Mesothelial cell of epicardium (in vitro differentiated cells): Measurements from ENCODE around the gene AIFM2. TPM values are rescaled to one million over a fixed set of nuclear protein-coding genes. Genes with fewer than 3 reads are reported as not detected.

Experiments used
- DNase-seq, 2 experiments: peaks; one replicate each; pipeline ENCODE4 v3.0.0; 2021; ENCODE audit warnings: low spot score in 2 of 2; ENCODE audit not compliant: unreplicated experiment in 2 of 2
- H3K27ac Mint-ChIP-seq: 2 replicates; pipeline ENCODE4 v1.8.0; 2021; ENCODE audit warnings: mixed read lengths
- H3K27me3 Mint-ChIP-seq: 2 replicates; pipeline ENCODE4 v1.8.0; 2021; ENCODE audit warnings: low read depth, mixed read lengths
- H3K36me3 Mint-ChIP-seq: 2 replicates; pipeline ENCODE4 v1.8.0; 2021; ENCODE audit warnings: mixed read lengths
- H3K4me1 Mint-ChIP-seq: 2 replicates; pipeline ENCODE4 v1.8.0; 2021; ENCODE audit warnings: mixed read lengths
- H3K4me3 Mint-ChIP-seq: 2 replicates; pipeline ENCODE4 v1.8.0; 2021; ENCODE audit warnings: mild to moderate bottlenecking, moderate library complexity, mixed read lengths
- H3K9me3 Mint-ChIP-seq: 2 replicates; pipeline ENCODE4 v1.8.0; 2021; ENCODE audit warnings: mixed read lengths
- total RNA-seq: library from RNA; stranded (reverse); gene quantifications from 3 replicates; pipeline ENCODE4 v1.2.1, GENCODE V29; 2021
- TF ChIP-seq, protein P1 (sequence below): fragments of 200-600 bp; sonication (generic); IDR thresholded peaks from one replicate; pipeline ENCODE4 v1.5.0; 2021; ENCODE audit warnings: antibody characterized with exemption; ENCODE audit not compliant: unreplicated experiment

Gene AIFM2
- total RNA-seq, 1 donor from 2014 or later = 10.4 TPM

DNA sequence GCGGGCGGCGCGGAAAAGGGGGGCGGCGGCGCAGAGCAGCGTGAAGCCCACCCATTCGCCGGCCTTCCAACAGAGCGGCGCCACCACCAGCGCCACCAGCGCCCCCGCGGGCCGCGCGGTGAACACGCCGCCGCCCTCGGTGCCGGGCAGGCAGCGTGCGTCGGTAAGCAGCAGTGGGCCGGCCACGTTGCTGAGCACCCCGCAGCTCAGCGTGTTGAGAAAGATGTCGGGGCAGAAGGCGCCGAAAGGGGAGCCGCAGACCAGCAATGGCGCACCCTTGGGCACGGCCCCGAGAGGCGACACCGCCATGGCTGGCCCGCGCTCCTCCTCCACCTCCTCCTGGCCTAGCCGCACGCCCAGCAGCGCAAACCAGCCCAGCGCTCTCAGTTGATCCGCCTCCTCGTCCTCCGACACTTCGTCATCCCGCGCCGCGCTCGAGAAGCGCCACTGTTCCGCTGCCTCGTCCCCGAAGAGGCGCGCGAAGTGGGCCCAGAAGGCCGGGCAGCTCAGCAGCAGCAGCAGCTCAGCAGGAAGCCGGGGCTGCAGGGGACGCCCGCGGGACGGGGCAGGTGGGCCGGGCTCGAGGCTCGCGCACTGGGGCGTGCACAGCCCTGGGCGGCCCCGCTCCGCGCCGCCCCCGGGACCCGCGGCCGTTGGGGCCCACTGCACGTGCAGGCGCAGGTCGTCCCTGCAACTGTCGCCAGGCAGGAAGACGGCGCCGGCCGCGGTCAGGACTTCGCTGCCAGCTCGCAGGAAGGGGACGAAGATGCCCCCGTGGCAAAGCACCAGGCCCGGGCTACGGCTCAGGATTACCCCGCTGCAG is 13.3 kb upstream of the AIFM2 start:
- TF ChIP-seq, protein P1, sequence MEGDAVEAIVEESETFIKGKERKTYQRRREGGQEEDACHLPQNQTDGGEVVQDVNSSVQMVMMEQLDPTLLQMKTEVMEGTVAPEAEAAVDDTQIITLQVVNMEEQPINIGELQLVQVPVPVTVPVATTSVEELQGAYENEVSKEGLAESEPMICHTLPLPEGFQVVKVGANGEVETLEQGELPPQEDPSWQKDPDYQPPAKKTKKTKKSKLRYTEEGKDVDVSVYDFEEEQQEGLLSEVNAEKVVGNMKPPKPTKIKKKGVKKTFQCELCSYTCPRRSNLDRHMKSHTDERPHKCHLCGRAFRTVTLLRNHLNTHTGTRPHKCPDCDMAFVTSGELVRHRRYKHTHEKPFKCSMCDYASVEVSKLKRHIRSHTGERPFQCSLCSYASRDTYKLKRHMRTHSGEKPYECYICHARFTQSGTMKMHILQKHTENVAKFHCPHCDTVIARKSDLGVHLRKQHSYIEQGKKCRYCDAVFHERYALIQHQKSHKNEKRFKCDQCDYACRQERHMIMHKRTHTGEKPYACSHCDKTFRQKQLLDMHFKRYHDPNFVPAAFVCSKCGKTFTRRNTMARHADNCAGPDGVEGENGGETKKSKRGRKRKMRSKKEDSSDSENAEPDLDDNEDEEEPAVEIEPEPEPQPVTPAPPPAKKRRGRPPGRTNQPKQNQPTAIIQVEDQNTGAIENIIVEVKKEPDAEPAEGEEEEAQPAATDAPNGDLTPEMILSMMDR = peak; percentile 51
- Mint-ChIP-seq H3K9me3 (no peaks in the 10 kb centered on the region), H3K36me3 (peaks cover 10% of the 10 kb centered on the region), H3K27ac (peak overlapping the region; percentile 98), H3K4me3 (peak overlapping the region; percentile 89), H3K4me1 (peaks cover 19% of the 10 kb centered on the region), H3K27me3 (no peaks in the 10 kb centered on the region)
- DNase-seq = peak; percentile 50 to 76

DNA sequence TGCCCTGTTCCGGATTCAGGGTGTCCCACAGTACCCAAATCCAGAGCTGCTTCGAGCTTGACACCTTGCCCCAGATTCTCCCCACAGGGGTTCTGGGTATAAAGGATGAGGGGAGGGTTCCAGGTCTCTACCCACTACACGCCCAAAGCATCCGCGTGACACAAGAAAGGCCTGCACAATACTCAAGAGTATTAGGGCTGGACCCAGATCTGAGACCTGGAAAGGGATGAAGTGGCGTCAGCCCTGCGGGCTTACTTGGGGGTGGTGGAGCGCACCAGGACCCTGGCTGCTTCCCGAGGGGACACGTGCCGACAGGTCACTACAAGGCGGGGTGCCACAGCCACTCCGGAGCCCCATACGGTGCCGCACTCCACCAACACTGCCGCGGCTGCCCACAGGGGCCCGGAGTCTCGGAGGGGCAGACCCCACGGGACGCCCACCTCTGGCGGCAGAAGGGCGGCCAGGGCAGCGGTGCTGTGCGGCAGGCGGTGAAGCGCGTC is 12.6 kb upstream of the AIFM2 start:
- no peak for DNase-seq
- no peaks in the 10 kb centered on the region for H3K27me3 Mint-ChIP-seq
- peaks cover 9% of the 10 kb centered on the region for H3K36me3 Mint-ChIP-seq
- H3K27ac Mint-ChIP-seq = peak overlapping the region; percentile 87
- peaks cover 19% of the 10 kb centered on the region for H3K4me1 Mint-ChIP-seq
- TF ChIP-seq, protein P1 = no peak
- H3K4me3 Mint-ChIP-seq = peak overlapping the region; percentile 72
- H3K9me3 Mint-ChIP-seq = no peaks in the 10 kb centered on the region

DNA sequence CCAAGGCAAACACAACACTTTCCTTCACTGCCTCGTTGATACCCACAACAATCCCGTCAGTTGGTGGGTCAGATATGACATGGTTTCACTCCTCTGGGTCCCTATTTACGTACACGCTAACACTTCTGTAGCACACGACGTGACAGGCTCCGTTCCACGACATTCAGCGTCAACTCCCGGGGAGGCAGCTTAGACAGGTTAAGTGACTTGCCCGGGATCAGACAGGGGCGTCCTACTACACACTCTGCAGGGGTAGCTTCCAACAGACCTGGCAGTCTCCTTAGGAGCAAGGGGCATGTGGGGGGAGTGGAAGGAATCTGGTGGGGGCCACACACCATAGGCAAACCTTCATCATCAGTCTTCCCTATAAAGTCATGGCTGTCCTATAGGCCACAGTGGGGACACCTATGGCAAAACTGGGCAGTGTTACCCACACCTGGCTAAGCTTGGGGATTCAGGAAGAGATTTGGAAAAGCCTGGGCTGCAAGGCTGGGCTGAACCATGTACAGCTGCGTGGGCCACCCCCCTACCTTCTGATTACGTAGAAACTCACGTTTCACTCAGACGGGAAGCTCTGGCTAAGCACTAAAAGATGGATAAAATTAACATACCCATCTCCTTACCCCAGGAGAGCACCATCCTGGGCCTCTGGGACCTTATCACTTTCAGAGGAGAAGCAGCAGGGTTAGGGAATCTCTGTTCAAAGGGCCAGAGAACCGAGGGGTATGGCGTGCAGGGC is 11.9 kb upstream of the AIFM2 start:
- H3K27ac Mint-ChIP-seq = peak overlapping the region; percentile 87
- H3K9me3 Mint-ChIP-seq = no peaks in the 10 kb centered on the region
- no peak for DNase-seq
- TF ChIP-seq, protein P1 = no peak
- H3K4me3 Mint-ChIP-seq = peak overlapping the region; percentile 72
- H3K27me3 Mint-ChIP-seq = no peaks in the 10 kb centered on the region
- peaks cover 4% of the 10 kb centered on the region for H3K36me3 Mint-ChIP-seq
- H3K4me1 Mint-ChIP-seq = peaks cover 19% of the 10 kb centered on the region

DNA sequence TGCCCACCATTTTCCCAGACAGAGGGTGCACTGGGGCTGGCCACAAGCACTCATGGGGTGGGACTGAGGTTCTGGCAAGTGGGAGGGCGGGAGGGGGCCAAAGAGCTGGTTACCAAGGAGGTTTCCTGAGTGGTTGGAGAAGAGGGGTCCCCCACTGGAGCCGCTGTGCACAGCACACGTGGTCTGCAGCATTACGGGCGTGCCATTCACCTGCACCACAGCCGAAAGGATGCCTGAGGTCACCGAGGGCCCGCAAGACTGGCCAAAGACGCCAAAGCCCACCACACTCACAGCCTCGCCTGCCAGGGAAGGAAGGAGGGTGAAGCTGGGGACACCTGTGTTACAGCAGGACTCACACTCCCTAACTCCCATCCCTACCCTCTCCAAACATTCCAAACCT is 9.9 kb upstream of the AIFM2 start:
- no peaks in the 10 kb centered on the region for H3K9me3 Mint-ChIP-seq
- no peak for DNase-seq
- H3K36me3 Mint-ChIP-seq = peaks cover 6% of the 10 kb centered on the region
- TF ChIP-seq, protein P1 = no peak
- no peak overlapping the region for H3K27ac Mint-ChIP-seq
- H3K4me3 Mint-ChIP-seq = no peak overlapping the region
- peaks cover 16% of the 10 kb centered on the region for H3K4me1 Mint-ChIP-seq
- no peaks in the 10 kb centered on the region for H3K27me3 Mint-ChIP-seq

DNA sequence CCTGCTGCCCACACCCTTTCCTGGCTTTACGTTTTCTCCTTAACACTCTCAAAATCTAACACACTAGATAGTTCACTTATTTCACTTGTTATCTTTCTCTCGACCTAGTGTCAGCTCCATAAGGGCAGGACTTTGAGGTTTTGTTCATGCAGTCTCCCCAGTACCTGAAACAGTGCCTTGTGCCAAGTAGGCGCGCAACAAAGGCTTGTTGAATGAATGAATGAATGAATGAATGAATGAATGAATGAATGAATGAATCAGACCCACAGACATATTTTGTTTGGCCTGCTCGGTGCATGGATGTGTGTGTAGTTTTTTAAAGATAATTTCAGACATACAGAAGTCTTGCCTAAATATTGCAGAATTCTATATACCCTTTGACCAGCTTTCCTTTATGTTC is 7.7 kb upstream of the AIFM2 start:
- Mint-ChIP-seq H3K27ac (no peak overlapping the region), H3K36me3 (peaks cover 6% of the 10 kb centered on the region), H3K9me3 (no peaks in the 10 kb centered on the region), H3K27me3 (no peaks in the 10 kb centered on the region), H3K4me3 (no peak overlapping the region), H3K4me1 (peaks cover 7% of the 10 kb centered on the region)
- TF ChIP-seq, protein P1 = no peak
- DNase-seq = no peak
